GM21737 (cell line): ENCODE results near the gene TLR1.
"Not testable (repeated sequence)": the region's sequence is repeated elsewhere in the genome, so short reads cannot be mapped to it uniquely, and the experiment has no call there.

Source experiments
- ATAC-seq: cut with Tn5 transposase; IDR thresholded peaks from one replicate; pipeline ENCODE4 v1.9.1; 2021; ENCODE audit warnings: mild to moderate bottlenecking, moderate library complexity; ENCODE audit not compliant: unreplicated experiment

Gene TLR1

GRCh38 chr4:38806251-38806650 lies 1.7 kb upstream of the TLR1 start:
- ATAC-seq = not testable (repeated sequence)

- ATAC-seq = peak; percentile 70
Measured at GRCh38 chr4:38805530-38806145, 1.0 kb upstream of the TLR1 start.

GRCh38 chr4:38803833-38804653 lies 548 bp downstream of the TLR1 start:
- peak; percentile 45 for ATAC-seq

- ATAC-seq = no peak
Measured at GRCh38 chr4:38802561-38803355, 1.8 kb downstream of the TLR1 start.

GRCh38 chr4:38800961-38801450 lies 3.6 kb downstream of the TLR1 start:
- no peak for ATAC-seq

GRCh38 chr4:38800366-38800765 lies 4.2 kb downstream of the TLR1 start:
- no peak for ATAC-seq

GRCh38 chr4:38795087-38795486 lies 9.5 kb downstream of the TLR1 start:
- no peak for ATAC-seq

- ATAC-seq = no peak
Measured at GRCh38 chr4:38794051-38794450, 10.5 kb downstream of the TLR1 start.

- no peak for ATAC-seq
Measured at GRCh38 chr4:38791010-38791409, 13.6 kb downstream of the TLR1 start.

- ATAC-seq = no peak
Measured at GRCh38 chr4:38788317-38788716, 16.3 kb downstream of the TLR1 start.

- no peak for ATAC-seq
Measured at GRCh38 chr4:38787693-38788092, 16.9 kb downstream of the TLR1 start.

GRCh38 chr4:38785901-38786402 lies 18.6 kb downstream of the TLR1 start:
- ATAC-seq = no peak

- ATAC-seq = no peak
Measured at GRCh38 chr4:38785041-38785790, 19.4 kb downstream of the TLR1 start.

GRCh38 chr4:38784141-38784540 lies 20.4 kb downstream of the TLR1 start:
- ATAC-seq = no peak

- no peak for ATAC-seq
Measured at GRCh38 chr4:38783109-38783460, 21.5 kb downstream of the TLR1 start.

GRCh38 chr4:38782452-38783108 lies 22.0 kb downstream of the TLR1 start, which contains the start of gene TLR10:
TLR10 (minus strand) TSS chr4:38782990; CDS start chr4:38775590, 7,400 bp downstream.
- peak; percentile 61 for ATAC-seq

GRCh38 chr4:38781854-38782261 lies 22.7 kb downstream of the TLR1 start:
- no peak for ATAC-seq

- ATAC-seq = no peak
Measured at GRCh38 chr4:38780833-38781484, 23.6 kb downstream of the TLR1 start.

- ATAC-seq = no peak
Measured at GRCh38 chr4:38779790-38780189, 24.8 kb downstream of the TLR1 start.
